ENCODE data around the gene ETV6. TPM values are rescaled to one million over a fixed set of nuclear protein-coding genes. Genes with fewer than 3 reads are reported as not detected.

The ETV6 gene
- total RNA-seq, 4 donors from 2014 or later, result 7.6 to 45.5 (median 8.2) TPM

DNA sequence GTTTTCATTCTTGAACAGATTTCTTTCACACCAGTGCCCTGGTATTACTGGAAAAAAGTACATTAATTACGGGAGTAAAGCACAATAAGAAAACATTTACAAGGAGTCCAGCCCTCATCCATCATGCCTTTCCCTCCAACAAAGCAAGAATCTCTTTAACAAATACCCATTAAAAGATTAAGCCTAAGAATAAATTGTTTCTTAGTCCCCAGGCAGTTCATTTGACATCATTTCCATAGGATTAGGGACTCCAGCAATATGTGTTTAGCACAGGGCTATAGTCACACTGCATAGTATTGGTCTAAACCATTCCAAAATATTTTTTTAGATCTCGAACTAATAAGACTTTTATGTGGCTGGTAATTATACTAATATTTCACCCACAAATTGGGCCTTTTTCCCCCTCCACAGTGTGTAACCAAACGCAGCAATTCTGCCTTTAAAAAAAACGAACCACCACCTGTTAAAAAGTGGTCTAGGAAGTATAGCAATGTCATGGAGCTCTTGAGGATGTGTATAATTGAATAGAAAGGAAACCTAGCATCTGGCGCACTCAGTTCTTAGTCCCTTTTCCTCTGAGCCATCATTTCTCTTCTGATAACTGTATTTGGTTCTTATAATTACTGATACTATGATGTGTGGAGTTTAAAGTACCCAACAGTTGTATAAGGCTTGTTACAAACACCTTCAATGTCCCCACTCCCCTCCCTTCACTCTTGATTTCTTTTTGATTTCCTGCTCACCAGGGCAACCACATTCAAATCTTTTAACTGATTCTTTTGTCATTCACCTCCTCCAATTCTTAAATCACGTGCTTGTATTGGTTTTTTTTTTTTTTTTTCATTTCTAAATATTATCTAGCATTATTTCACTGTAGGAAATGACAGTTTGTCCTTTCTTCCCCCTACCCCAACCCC lies 138.7 kb downstream of the ETV6 start:
- Histone ChIP-seq H3K36me3 (no peaks in the 10 kb centered on the region), H3K9me3 (no peaks in the 10 kb centered on the region), H3K4me3 (no peak overlapping the region), H3K27me3 (no peaks in the 10 kb centered on the region), H3K27ac (no peak overlapping the region), H3K4me1 (no peaks in the 10 kb centered on the region)
- TF ChIP-seq, protein P1, sequence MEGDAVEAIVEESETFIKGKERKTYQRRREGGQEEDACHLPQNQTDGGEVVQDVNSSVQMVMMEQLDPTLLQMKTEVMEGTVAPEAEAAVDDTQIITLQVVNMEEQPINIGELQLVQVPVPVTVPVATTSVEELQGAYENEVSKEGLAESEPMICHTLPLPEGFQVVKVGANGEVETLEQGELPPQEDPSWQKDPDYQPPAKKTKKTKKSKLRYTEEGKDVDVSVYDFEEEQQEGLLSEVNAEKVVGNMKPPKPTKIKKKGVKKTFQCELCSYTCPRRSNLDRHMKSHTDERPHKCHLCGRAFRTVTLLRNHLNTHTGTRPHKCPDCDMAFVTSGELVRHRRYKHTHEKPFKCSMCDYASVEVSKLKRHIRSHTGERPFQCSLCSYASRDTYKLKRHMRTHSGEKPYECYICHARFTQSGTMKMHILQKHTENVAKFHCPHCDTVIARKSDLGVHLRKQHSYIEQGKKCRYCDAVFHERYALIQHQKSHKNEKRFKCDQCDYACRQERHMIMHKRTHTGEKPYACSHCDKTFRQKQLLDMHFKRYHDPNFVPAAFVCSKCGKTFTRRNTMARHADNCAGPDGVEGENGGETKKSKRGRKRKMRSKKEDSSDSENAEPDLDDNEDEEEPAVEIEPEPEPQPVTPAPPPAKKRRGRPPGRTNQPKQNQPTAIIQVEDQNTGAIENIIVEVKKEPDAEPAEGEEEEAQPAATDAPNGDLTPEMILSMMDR (IDR thresholded peaks at IDR 0.05), result no peak
- TF ChIP-seq POLR2A (IDR thresholded peaks at IDR 0.05), result no peak
- intact Hi-C loops (cut with DNase I; ENCODE audit: low total_unique reads), result no loop called here
- no peak for DNase-seq

DNA sequence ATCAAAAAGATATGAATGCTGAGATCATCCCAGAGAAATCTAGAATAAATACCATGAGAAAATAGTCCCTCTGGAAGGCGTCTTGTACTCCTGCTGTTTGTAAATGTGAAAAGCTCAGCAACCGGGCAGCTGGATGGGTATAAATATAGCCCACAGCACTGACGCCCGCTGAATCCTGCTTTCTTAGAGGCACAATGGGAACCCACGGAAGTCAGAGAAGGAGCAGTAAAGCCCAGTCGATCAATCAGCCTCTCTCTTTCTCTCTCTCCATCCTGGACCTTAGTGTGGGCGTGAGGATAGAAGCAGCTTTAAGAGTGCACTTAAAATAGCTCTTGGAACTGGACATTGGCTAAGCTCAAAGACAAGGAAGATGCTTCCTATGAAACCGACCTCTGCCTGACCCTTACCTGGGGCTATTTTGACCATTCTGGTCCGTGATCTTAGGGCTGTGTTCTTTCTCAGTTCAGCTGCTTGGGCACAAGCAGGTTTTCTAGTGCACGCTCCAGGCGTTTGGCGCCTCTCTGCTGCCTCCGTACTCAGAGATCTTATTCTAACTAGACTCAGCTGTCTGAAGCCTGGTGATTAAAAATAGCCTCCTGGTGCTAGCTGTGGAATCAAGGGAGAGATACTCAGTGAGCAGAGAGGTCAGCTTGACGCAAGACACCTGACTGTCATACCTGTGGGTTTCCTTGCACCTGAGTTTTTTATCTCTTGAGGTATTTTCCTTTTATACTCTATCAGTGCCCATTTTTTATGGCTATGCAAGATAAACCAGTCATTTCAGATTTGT lies 144.6 kb downstream of the ETV6 start:
- TF ChIP-seq POLR2A (IDR thresholded peaks at IDR 0.05), result no peak
- TF ChIP-seq, protein P1 (IDR thresholded peaks at IDR 0.05), result no peak
- Histone ChIP-seq H3K9me3 (no peaks in the 10 kb centered on the region), H3K27ac (peak overlapping the region; percentile 71 to 86), H3K4me1 (no peaks in the 10 kb centered on the region), H3K36me3 (no peaks in the 10 kb centered on the region), H3K4me3 (no peak overlapping the region), H3K27me3 (no peaks in the 10 kb centered on the region)
- intact Hi-C loops (cut with DNase I; ENCODE audit: low total_unique reads), result no loop called here
- no peak for DNase-seq

DNA sequence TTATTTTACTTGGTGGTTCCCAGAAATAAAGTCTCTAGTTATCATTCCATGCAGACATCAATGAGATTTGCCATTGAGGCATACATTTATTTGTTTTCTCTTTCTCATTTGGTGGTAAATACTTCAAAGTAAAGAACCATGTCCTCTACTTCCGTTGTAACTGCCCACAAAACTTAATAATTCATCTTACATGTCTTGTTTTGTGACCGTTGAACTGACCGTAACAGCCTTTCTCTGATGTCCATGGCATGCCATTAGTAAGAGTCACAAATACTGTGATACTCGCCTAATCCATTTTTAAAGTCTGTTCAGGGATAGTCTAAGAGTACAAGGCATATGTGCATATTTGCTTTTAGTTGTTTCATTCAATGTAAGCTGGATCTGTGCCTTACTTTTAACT lies 145.3 kb downstream of the ETV6 start:
- Histone ChIP-seq H3K4me3 (no peak overlapping the region), H3K9me3 (no peaks in the 10 kb centered on the region), H3K27ac (peak overlapping the region in 1 of 2 donors; percentile 86), H3K27me3 (no peaks in the 10 kb centered on the region), H3K4me1 (no peaks in the 10 kb centered on the region), H3K36me3 (no peaks in the 10 kb centered on the region)
- intact Hi-C loops (cut with DNase I; ENCODE audit: low total_unique reads), result no loop called here
- no peak for DNase-seq
- TF ChIP-seq, protein P1 (IDR thresholded peaks at IDR 0.05), result no peak
- no peak for TF ChIP-seq POLR2A (IDR thresholded peaks at IDR 0.05)

DNA sequence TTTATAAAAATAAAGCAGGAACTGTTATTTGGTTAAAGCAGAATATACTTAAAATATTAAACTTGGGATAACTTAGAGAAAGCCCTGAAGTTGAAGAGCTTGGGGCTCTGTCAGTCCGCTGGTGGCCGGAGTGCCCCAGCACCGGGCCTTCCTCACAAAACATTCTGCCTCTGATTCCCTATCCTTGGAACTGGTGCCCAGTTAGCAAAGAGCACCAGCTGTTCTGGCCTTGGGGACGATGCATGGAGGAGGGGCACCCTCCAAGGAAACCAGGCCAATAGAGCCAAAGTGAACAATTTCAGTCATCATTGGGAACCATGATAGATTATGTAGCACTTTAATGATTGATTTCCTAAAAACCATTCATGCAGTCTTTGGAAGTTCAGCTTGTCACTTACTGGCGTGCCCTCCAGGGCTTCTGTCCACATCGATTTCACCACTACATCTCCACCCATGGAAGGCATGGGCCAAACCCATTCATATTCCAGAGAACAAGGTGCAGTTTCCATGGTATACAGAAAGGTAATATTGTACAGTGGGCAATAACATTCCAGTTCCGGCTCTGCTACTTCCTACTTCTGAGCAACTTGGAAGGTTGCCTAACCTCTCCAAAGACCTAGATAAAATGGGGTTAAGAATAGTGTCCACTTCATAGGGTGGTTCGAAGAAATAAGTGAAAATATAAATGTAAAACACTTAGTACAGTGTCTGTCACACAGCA lies 145.9 kb downstream of the ETV6 start:
- TF ChIP-seq POLR2A (IDR thresholded peaks at IDR 0.05), result no peak
- TF ChIP-seq, protein P1 (IDR thresholded peaks at IDR 0.05), result no peak
- H3K27me3 ChIP-seq, result no peaks in the 10 kb centered on the region
- no peak for DNase-seq
- H3K4me3 ChIP-seq, result no peak overlapping the region
- no peak overlapping the region for H3K27ac ChIP-seq
- no peaks in the 10 kb centered on the region for H3K9me3 ChIP-seq
- intact Hi-C loops (cut with DNase I; ENCODE audit: low total_unique reads), result no loop called here
- H3K4me1 ChIP-seq, result no peaks in the 10 kb centered on the region
- H3K36me3 ChIP-seq, result no peaks in the 10 kb centered on the region

Data from uterus (tissue), 4 donors.